HEK293 (cell line): ENCODE data around the gene SLC5A7.

ENCODE experiments used
- CTCF ChIA-PET: fragments of 350-600 bp; formaldehyde crosslinking; extraction: SDS; loops from one replicate; lab custom pipeline; 2021; ENCODE audit warnings: antibody characterized with exemption; lab: Yijun Ruan, JAX
- POLR2A ChIA-PET: fragments of 300-600 bp; formaldehyde crosslinking; extraction: SDS; loops from one replicate; lab custom pipeline; 2020; ENCODE audit warnings: antibody characterized with exemption, inconsistent platforms; lab: Yijun Ruan, JAX
- H3K27ac ChIP-seq: fragments of 200-500 bp; sonication (Bioruptor generic); 2 replicates; pipeline ENCODE4 v1.5.1; 2014; ENCODE audit warnings: low read depth, low read length, control low read depth, inconsistent platforms; ENCODE audit errors: extremely low read depth
- H3K36me3 ChIP-seq, 2 experiments: fragments of 200-500 bp in 1 of 2; sonication (Bioruptor generic) in 1 of 2; 1 replicate in 1 of 2; 2 replicates in 1 of 2; pipeline ENCODE4 v1.5.1; 2014 to 2017; ENCODE audit warnings: inconsistent platforms in 2 of 2, low read length in 2 of 2; ENCODE audit not compliant: control insufficient read depth in 2 of 2, insufficient read depth in 1 of 2
- H3K4me1 ChIP-seq: fragments of 200-500 bp; sonication (Bioruptor generic); 2 replicates; pipeline ENCODE4 v1.5.1; 2014; ENCODE audit warnings: mild to moderate bottlenecking, low read length, inconsistent platforms; ENCODE audit not compliant: control insufficient read depth, insufficient read depth
- H3K4me3 ChIP-seq: 2 replicates; pipeline ENCODE4 v1.5.1; 2011; ENCODE audit warnings: low read depth, mild to moderate bottlenecking, control low read depth, low read length, moderate library complexity
- H3K9me3 ChIP-seq: fragments of 200-500 bp; sonication (Bioruptor generic); 2 replicates; pipeline ENCODE4 v1.5.1; 2014; ENCODE audit warnings: low read depth, low read length, inconsistent platforms; ENCODE audit not compliant: control insufficient read depth, insufficient read depth
- ELK4 ChIP-seq: IDR thresholded peaks from 2 replicates; pipeline ENCODE4 v1.6.1; 2011; ENCODE audit warnings: mild to moderate bottlenecking, low read depth, low read length, borderline replicate concordance
- GFI1B ChIP-seq: fragments of 450-650 bp; formaldehyde crosslinking; IDR thresholded peaks from 2 replicates; pipeline ENCODE4 v1.5.1; 2016; ENCODE audit warnings: missing biosample characterization, missing genetic modification characterization
- GLIS2 ChIP-seq: fragments of 450-650 bp; formaldehyde crosslinking; IDR thresholded peaks from 2 replicates; pipeline ENCODE4 v1.5.1; 2016; ENCODE audit warnings: missing biosample characterization, missing genetic modification characterization
- INSM2 ChIP-seq: fragments of 450-650 bp; formaldehyde crosslinking; IDR thresholded peaks from 2 replicates; pipeline ENCODE4 v1.5.1; 2016; ENCODE audit warnings: missing biosample characterization, missing genetic modification characterization
- KLF9 ChIP-seq: fragments of 450-650 bp; formaldehyde crosslinking; IDR thresholded peaks from 2 replicates; pipeline ENCODE4 v1.5.1; 2016; ENCODE audit warnings: missing biosample characterization, missing genetic modification characterization, low read depth
- OVOL3 ChIP-seq: fragments of 450-650 bp; formaldehyde crosslinking; IDR thresholded peaks from 2 replicates; pipeline ENCODE4 v1.5.1; 2016; ENCODE audit warnings: missing biosample characterization, missing genetic modification characterization
- REPIN1 ChIP-seq: fragments of 450-650 bp; formaldehyde crosslinking; IDR thresholded peaks from 2 replicates; pipeline ENCODE4 v1.5.1; 2017; ENCODE audit warnings: missing biosample characterization, missing genetic modification characterization, low read depth
- SCRT2 ChIP-seq: fragments of 450-650 bp; formaldehyde crosslinking; IDR thresholded peaks from 2 replicates; pipeline ENCODE4 v1.5.1; 2016; ENCODE audit warnings: missing biosample characterization, missing genetic modification characterization
- SETDB1 ChIP-seq: IDR thresholded peaks from one replicate; pipeline ENCODE4 v1.6.1; 2017; ENCODE audit warnings: mild to moderate bottlenecking, low read length, moderate library complexity, mixed read lengths; ENCODE audit not compliant: insufficient read length
- ZNF2 ChIP-seq: fragments of 450-650 bp; formaldehyde crosslinking; IDR thresholded peaks from 2 replicates; pipeline ENCODE4 v1.5.1; 2016; ENCODE audit warnings: missing biosample characterization, missing genetic modification characterization
- ZNF324 ChIP-seq: fragments of 450-650 bp; formaldehyde crosslinking; IDR thresholded peaks from 2 replicates; pipeline ENCODE4 v1.5.1; 2016; ENCODE audit warnings: missing biosample characterization, missing genetic modification characterization
- ZNF404 ChIP-seq: fragments of 450-650 bp; formaldehyde crosslinking; IDR thresholded peaks from 2 replicates; pipeline ENCODE4 v1.5.1; 2017; ENCODE audit warnings: missing biosample characterization, missing genetic modification characterization
- ZNF423 ChIP-seq: fragments of 450-650 bp; formaldehyde crosslinking; IDR thresholded peaks from 2 replicates; pipeline ENCODE4 v1.5.1; 2016; ENCODE audit warnings: missing biosample characterization, missing genetic modification characterization
- ZNF585B ChIP-seq: fragments of 450-650 bp; formaldehyde crosslinking; IDR thresholded peaks from 2 replicates; pipeline ENCODE4 v1.5.1; 2016; ENCODE audit warnings: missing biosample characterization, missing genetic modification characterization
- ZNF610 ChIP-seq: fragments of 450-650 bp; formaldehyde crosslinking; IDR thresholded peaks from 2 replicates; pipeline ENCODE4 v1.5.1; 2016; ENCODE audit warnings: missing biosample characterization, missing genetic modification characterization, borderline replicate concordance
- ZNF747 ChIP-seq: fragments of 450-650 bp; formaldehyde crosslinking; IDR thresholded peaks from 2 replicates; pipeline ENCODE4 v1.5.1; 2016; ENCODE audit warnings: missing biosample characterization, missing genetic modification characterization
- ZSCAN23 ChIP-seq: fragments of 450-650 bp; formaldehyde crosslinking; IDR thresholded peaks from 2 replicates; pipeline ENCODE4 v1.5.1; 2016; ENCODE audit warnings: missing biosample characterization, missing genetic modification characterization
- TF ChIP-seq, protein P1 (sequence below): fragments of 450-650 bp; formaldehyde crosslinking; IDR thresholded peaks from 2 replicates; pipeline ENCODE4 v1.5.1; 2016; ENCODE audit warnings: missing biosample characterization, missing genetic modification characterization, borderline replicate concordance
- TF ChIP-seq, protein P2 (sequence below): sonication (generic); formaldehyde crosslinking; IDR thresholded peaks from 2 replicates; pipeline ENCODE4 v1.8.1; 2022; ENCODE audit warnings: mild to moderate bottlenecking, moderate library complexity, missing genetic modification reagents

The SLC5A7 gene

GRCh38 chr2:107988108-107988507, 1.8 kb downstream of the SLC5A7 start (continued):
- TF ChIP-seq, protein P1, sequence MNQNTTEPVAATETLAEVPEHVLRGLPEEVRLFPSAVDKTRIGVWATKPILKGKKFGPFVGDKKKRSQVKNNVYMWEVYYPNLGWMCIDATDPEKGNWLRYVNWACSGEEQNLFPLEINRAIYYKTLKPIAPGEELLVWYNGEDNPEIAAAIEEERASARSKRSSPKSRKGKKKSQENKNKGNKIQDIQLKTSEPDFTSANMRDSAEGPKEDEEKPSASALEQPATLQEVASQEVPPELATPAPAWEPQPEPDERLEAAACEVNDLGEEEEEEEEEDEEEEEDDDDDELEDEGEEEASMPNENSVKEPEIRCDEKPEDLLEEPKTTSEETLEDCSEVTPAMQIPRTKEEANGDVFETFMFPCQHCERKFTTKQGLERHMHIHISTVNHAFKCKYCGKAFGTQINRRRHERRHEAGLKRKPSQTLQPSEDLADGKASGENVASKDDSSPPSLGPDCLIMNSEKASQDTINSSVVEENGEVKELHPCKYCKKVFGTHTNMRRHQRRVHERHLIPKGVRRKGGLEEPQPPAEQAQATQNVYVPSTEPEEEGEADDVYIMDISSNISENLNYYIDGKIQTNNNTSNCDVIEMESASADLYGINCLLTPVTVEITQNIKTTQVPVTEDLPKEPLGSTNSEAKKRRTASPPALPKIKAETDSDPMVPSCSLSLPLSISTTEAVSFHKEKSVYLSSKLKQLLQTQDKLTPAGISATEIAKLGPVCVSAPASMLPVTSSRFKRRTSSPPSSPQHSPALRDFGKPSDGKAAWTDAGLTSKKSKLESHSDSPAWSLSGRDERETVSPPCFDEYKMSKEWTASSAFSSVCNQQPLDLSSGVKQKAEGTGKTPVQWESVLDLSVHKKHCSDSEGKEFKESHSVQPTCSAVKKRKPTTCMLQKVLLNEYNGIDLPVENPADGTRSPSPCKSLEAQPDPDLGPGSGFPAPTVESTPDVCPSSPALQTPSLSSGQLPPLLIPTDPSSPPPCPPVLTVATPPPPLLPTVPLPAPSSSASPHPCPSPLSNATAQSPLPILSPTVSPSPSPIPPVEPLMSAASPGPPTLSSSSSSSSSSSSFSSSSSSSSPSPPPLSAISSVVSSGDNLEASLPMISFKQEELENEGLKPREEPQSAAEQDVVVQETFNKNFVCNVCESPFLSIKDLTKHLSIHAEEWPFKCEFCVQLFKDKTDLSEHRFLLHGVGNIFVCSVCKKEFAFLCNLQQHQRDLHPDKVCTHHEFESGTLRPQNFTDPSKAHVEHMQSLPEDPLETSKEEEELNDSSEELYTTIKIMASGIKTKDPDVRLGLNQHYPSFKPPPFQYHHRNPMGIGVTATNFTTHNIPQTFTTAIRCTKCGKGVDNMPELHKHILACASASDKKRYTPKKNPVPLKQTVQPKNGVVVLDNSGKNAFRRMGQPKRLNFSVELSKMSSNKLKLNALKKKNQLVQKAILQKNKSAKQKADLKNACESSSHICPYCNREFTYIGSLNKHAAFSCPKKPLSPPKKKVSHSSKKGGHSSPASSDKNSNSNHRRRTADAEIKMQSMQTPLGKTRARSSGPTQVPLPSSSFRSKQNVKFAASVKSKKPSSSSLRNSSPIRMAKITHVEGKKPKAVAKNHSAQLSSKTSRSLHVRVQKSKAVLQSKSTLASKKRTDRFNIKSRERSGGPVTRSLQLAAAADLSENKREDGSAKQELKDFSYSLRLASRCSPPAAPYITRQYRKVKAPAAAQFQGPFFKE (tag by site-specific recombination) = no peak

GRCh38 chr2:107989445-107989844, 3.1 kb downstream of the SLC5A7 start:
- Histone ChIP-seq H3K4me1 (no peaks in the 10 kb centered on the region), H3K36me3 (no peaks in the 10 kb centered on the region), H3K27ac (no peak overlapping the region), H3K9me3 (no peaks in the 10 kb centered on the region), H3K4me3 (no peak overlapping the region)
- CTCF ChIA-PET = interaction anchor here (0.9 kb wide), 1 partner anchor 180 kb away, joined by 3 read pairs; no protein-coding TSS in a partner anchor
- POLR2A ChIA-PET = no interaction called here
- TF ChIP-seq, protein P2, sequence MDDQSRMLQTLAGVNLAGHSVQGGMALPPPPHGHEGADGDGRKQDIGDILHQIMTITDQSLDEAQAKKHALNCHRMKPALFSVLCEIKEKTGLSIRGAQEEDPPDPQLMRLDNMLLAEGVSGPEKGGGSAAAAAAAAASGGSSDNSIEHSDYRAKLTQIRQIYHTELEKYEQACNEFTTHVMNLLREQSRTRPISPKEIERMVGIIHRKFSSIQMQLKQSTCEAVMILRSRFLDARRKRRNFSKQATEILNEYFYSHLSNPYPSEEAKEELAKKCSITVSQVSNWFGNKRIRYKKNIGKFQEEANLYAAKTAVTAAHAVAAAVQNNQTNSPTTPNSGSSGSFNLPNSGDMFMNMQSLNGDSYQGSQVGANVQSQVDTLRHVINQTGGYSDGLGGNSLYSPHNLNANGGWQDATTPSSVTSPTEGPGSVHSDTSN = no peak
- no peak for TF ChIP-seq ZNF610 (tag by site-specific recombination)
- no peak for TF ChIP-seq SCRT2 (tag by site-specific recombination)
- TF ChIP-seq OVOL3 (tag by site-specific recombination) = no peak
- TF ChIP-seq ZNF324 (tag by site-specific recombination) = no peak
- TF ChIP-seq ZSCAN23 (tag by site-specific recombination) = no peak

DNA sequence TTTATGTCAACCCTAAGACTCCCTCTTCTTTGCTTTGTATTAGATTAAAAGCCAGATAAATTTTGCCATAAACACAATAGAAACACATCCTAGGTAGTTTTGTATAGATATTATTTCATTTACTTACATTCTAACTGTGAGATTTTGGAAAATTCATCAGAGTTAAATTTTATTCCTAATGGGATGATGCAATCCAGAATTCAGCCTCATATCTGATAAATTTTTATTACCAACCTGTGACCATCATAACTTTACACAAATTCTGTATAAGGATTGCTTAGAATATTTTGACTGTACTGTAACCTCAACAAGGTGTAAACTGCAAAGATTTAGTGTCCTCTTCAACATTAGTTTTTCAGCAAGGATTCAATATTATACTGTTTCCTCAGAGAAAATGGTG, 4.4 kb downstream of the SLC5A7 start:
- Histone ChIP-seq H3K36me3 (no peaks in the 10 kb centered on the region), H3K4me3 (no peak overlapping the region), H3K4me1 (no peaks in the 10 kb centered on the region), H3K9me3 (no peaks in the 10 kb centered on the region)
- POLR2A ChIA-PET = no interaction called here
- CTCF ChIA-PET = no interaction called here
- no peak for TF ChIP-seq REPIN1 (tag by site-specific recombination)
- no peak for TF ChIP-seq SETDB1
- TF ChIP-seq ZNF747 (tag by site-specific recombination) = no peak
- no peak for TF ChIP-seq KLF9 (tag by site-specific recombination)
- TF ChIP-seq INSM2 (tag by site-specific recombination) = no peak
- TF ChIP-seq ZNF404 = no peak
- TF ChIP-seq ZNF2 (tag by site-specific recombination) = no peak
- no peak for TF ChIP-seq ELK4
- no peak for TF ChIP-seq ZNF585B (tag by site-specific recombination)
- TF ChIP-seq ZNF423 (tag by site-specific recombination) = no peak
- TF ChIP-seq GFI1B = no peak
- no peak for TF ChIP-seq GLIS2 (tag by site-specific recombination)
- TF ChIP-seq, all 188 proteins: peak for 0
- no peak overlapping the region for H3K27ac ChIP-seq
